IMR-90 (cell line): ENCODE measurements around the gene TRPM7. TPM values are rescaled to one million over a fixed set of nuclear protein-coding genes. Genes with fewer than 3 reads are reported as not detected.

Experiments used
- ATAC-seq: fragments of 200-7000 bp; cut with Tn5 transposase; 2 replicates; pipeline ENCODE4 v1.9.1; 2020; ENCODE audit warnings: low read depth, mild to moderate bottlenecking, moderate library complexity
- BruUV-seq: library from RNA; stranded (reverse); fragments of 400-500 nt; replicated peaks from 2 replicates; lab custom pipeline; 2021; lab: Mats Ljungman, UMichigan
- CTCF ChIA-PET: fragments of 300-600 bp; formaldehyde crosslinking; extraction: SDS; loops from one replicate; lab custom pipeline; 2021; ENCODE audit warnings: antibody characterized with exemption; lab: Yijun Ruan, JAX
- POLR2A ChIA-PET: fragments of 300-600 bp; sonication (Branson Sonifier 250); formaldehyde crosslinking; loops from one replicate; lab custom pipeline; 2022; ENCODE audit warnings: antibody characterized with exemption; ENCODE audit not compliant: unreplicated experiment; lab: Charles Lee
- DNase-seq: peaks from one replicate; pipeline ENCODE4 v3.0.0; 2013
- H2AFZ ChIP-seq: replicated peaks from 2 replicates; pipeline ENCODE3; 2013; ENCODE audit warnings: low read length, mild to moderate bottlenecking; ENCODE audit not compliant: poor library complexity
- H2AK5ac ChIP-seq: 2 replicates; pipeline ENCODE4 v1.6.1; 2013; ENCODE audit warnings: low read depth, low read length, inconsistent platforms
- H2AK9ac ChIP-seq: replicated peaks from 2 replicates; pipeline ENCODE3; 2013; ENCODE audit warnings: mild to moderate bottlenecking, low read depth, low read length, moderate library complexity; ENCODE audit not compliant: poor library complexity
- H2BK120ac ChIP-seq: 2 replicates; pipeline ENCODE4 v1.6.1; 2013; ENCODE audit warnings: low read depth, low read length, inconsistent platforms
- H2BK15ac ChIP-seq: 3 replicates; pipeline ENCODE4 v1.6.1; 2013; ENCODE audit warnings: low read depth, low read length, inconsistent platforms
- H2BK20ac ChIP-seq: 2 replicates; pipeline ENCODE4 v1.6.1; 2013; ENCODE audit warnings: low read depth, mild to moderate bottlenecking, inconsistent platforms, low read length, moderate library complexity
- H2BK5ac ChIP-seq: 2 replicates; pipeline ENCODE4 v1.6.1; 2013; ENCODE audit warnings: mild to moderate bottlenecking, low read depth, low read length, inconsistent platforms; ENCODE audit not compliant: poor library complexity, severe bottlenecking
- H3K14ac ChIP-seq: replicated peaks from 2 replicates; pipeline ENCODE4 v1.6.1; 2013; ENCODE audit warnings: low read depth, low read length, inconsistent platforms
- H3K18ac ChIP-seq: 2 replicates; pipeline ENCODE4 v1.6.1; 2013; ENCODE audit warnings: low read depth, low read length, control low read depth
- H3K23ac ChIP-seq: 2 replicates; pipeline ENCODE4 v1.6.1; 2013; ENCODE audit warnings: low read depth, low read length, inconsistent platforms
- H3K27ac ChIP-seq: 2 replicates; pipeline ENCODE4 v1.5.1; 2013; ENCODE audit warnings: mild to moderate bottlenecking, control low read depth, low read length; ENCODE audit not compliant: insufficient read depth
- H3K27me3 ChIP-seq: 2 replicates; pipeline ENCODE4 v1.6.1; 2013; ENCODE audit warnings: low read length; ENCODE audit not compliant: control insufficient read depth, insufficient read depth
- H3K36me3 ChIP-seq: 2 replicates; pipeline ENCODE4 v1.6.1; 2013; ENCODE audit warnings: low read length, mixed read lengths; ENCODE audit not compliant: control insufficient read depth, insufficient read depth
- H3K4ac ChIP-seq: 2 replicates; pipeline ENCODE4 v1.6.1; 2013; ENCODE audit warnings: low read depth, low read length, inconsistent platforms
- H3K4me1 ChIP-seq: 2 replicates; pipeline ENCODE4 v1.6.1; 2013; ENCODE audit warnings: low read length, mixed read lengths; ENCODE audit not compliant: control insufficient read depth, insufficient read depth
- H3K4me2 ChIP-seq: 2 replicates; pipeline ENCODE4 v1.6.1; 2013; ENCODE audit warnings: low read depth, mild to moderate bottlenecking, control low read depth, low read length, moderate library complexity
- H3K4me3 ChIP-seq: 2 replicates; pipeline ENCODE4 v1.5.1; 2013; ENCODE audit warnings: low read depth, mild to moderate bottlenecking, control low read depth, low read length, moderate library complexity; ENCODE audit not compliant: insufficient read depth
- H3K56ac ChIP-seq: 2 replicates; pipeline ENCODE4 v1.6.1; 2013; ENCODE audit warnings: low read length, inconsistent platforms; ENCODE audit not compliant: insufficient read depth; ENCODE audit errors: extremely low read depth
- H3K79me1 ChIP-seq, 2 experiments: 2 replicates each; pipeline ENCODE4 v1.6.1; 2013; ENCODE audit warnings: low read length in 2 of 2, inconsistent platforms in 1 of 2, low read depth in 1 of 2
- H3K9ac ChIP-seq: 2 replicates; pipeline ENCODE4 v1.6.1; 2013; ENCODE audit warnings: low read depth, low read length, control low read depth
- H3K9me1 ChIP-seq: 2 replicates; pipeline ENCODE4 v1.6.1; 2013; ENCODE audit warnings: low read length, inconsistent platforms; ENCODE audit not compliant: insufficient read depth
- H3K9me3 ChIP-seq: 2 replicates; pipeline ENCODE4 v1.6.1; 2013; ENCODE audit warnings: low read length; ENCODE audit not compliant: control insufficient read depth, insufficient read depth
- H4K20me1 ChIP-seq: 2 replicates; pipeline ENCODE4 v1.6.1; 2013; ENCODE audit warnings: low read length, inconsistent platforms; ENCODE audit not compliant: insufficient read depth
- H4K5ac ChIP-seq: 2 replicates; pipeline ENCODE4 v1.6.1; 2013; ENCODE audit warnings: mild to moderate bottlenecking, low read depth, low read length, control low read depth
- H4K8ac ChIP-seq, 2 experiments: 2 replicates each; pipeline ENCODE4 v1.6.1; 2013; ENCODE audit warnings: low read depth in 2 of 2, low read length in 2 of 2, control low read depth in 1 of 2, inconsistent platforms in 1 of 2
- H4K91ac ChIP-seq: 2 replicates; pipeline ENCODE4 v1.6.1; 2013; ENCODE audit warnings: low read depth, low read length, inconsistent platforms; ENCODE audit not compliant: insufficient read depth
- MXI1 ChIP-seq: IDR thresholded peaks from 2 replicates; pipeline ENCODE4 v1.6.1; 2012; ENCODE audit warnings: low read depth, mild to moderate bottlenecking, low read length, moderate library complexity, borderline replicate concordance
- WGBS, 2 experiments: methylation state at CpG; one replicate each; pipeline versions ENCODE4 v1.1.5 to v1.1.7; 2013; ENCODE audit warnings: missing lambda C conversion rate in 2 of 2; ENCODE audit not compliant: insufficient read length in 1 of 2; ENCODE audit errors: extremely low coverage in 2 of 2; 5-methylcytosine and 5-hydroxymethylcytosine counted together
- dilution Hi-C: fragments of 300-500 bp; cut with HindIII; formaldehyde crosslinking; loops from one replicate; pipeline ENCODE4 v1.14.3; 2018; ENCODE audit warnings: low sequenced_read_pairs; ENCODE audit not compliant: unreplicated experiment
- in situ Hi-C: fragments of 300-500 bp; cut with MboI; formaldehyde crosslinking; loops from 3 replicates; pipeline ENCODE4 v1.14.3; 2019; ENCODE audit warnings: low sequenced_read_pairs, inconsistent platforms, mixed read lengths
- intact Hi-C: fragments of 100-400 bp; cut with micrococcal nuclease; formaldehyde crosslinking; loops from 2 replicates; pipeline ENCODE4 v1.10.0; 2022
- polyA plus RNA-seq, 3 experiments: library from polyadenylated mRNA; depleted of rRNA; stranded (reverse); fragments of >200 nt; gene quantifications; 2 replicates each; pipeline ENCODE4 v1.2.3, GENCODE V29; 2012; ENCODE audit warnings: low replicate concordance in 1 of 3
- total RNA-seq: library from RNA; depleted of rRNA; stranded (reverse); fragments of >200 nt; gene quantifications from 2 replicates; pipeline ENCODE4 v1.2.3, GENCODE V29; 2012

Gene TRPM7
- total and polyA plus RNA-seq, 2 of the 4 experiments (the other 2 are of a cell fraction): 10.6 to 27.8 TPM

- dilution Hi-C loops: no loop called here
- Histone ChIP-seq H2BK20ac (no peak overlapping the region), H3K56ac (no peak overlapping the region), H3K14ac (no peak overlapping the region), H3K27me3 (no peaks in the 10 kb centered on the region), H2AFZ (no peak overlapping the region), H3K4me3 (no peak overlapping the region), H3K9me1 (no peaks in the 10 kb centered on the region), H3K4me1 (no peaks in the 10 kb centered on the region), H3K9me3 (no peaks in the 10 kb centered on the region), H2AK9ac (no peak overlapping the region), H2BK120ac (no peak overlapping the region), H4K5ac (no peak overlapping the region), H4K20me1 (peaks cover 17% of the 10 kb centered on the region), H3K36me3 (peaks cover 4% of the 10 kb centered on the region; the same call in 1 of the 2 replicates), H2BK15ac (no peak overlapping the region), H3K4ac (no peak overlapping the region), H3K4me2 (no peak overlapping the region), H3K23ac (no peak overlapping the region), H3K9ac (no peak overlapping the region), H3K18ac (no peak overlapping the region), H2AK5ac (no peak overlapping the region), H4K91ac (no peak overlapping the region), H3K79me1 (peaks cover 19 to 62% of the 10 kb centered on the region in 2 experiments), H2BK5ac (no peak overlapping the region), H3K27ac (no peak overlapping the region), H4K8ac (no peak overlapping the region)
- ChIA-PET CTCF (interaction anchor here (0.6 kb wide), 1 partner anchor 11 kb away, joined by 3 read pairs; no protein-coding TSS in a partner anchor), POLR2A (no interaction called here)
- in situ Hi-C loops: no loop called here
- no peak for ATAC-seq
- BruUV-seq: no TSS peak
- DNase-seq: no peak
- TF ChIP-seq MXI1: no peak
- no CpG with 5 or more reads among the region's 2 CpGs for WGBS, 2 experiments
- intact Hi-C loops: loop anchor here (10.0 kb wide), 1 partner anchor 525 kb away; no protein-coding TSS in a partner anchor
Observed at GRCh38 chr15:50670115-50670514, 16.5 kb downstream of the TRPM7 start.
